HCT116 (cell line): ENCODE data around the gene TNRC6B. TPM values are rescaled to one million over a fixed set of nuclear protein-coding genes. Genes with fewer than 3 reads are reported as not detected.
"Not testable (repeated sequence)": the region's sequence is repeated elsewhere in the genome, so short reads cannot be mapped to it uniquely, and the experiment has no call there.

Source experiments
- ATAC-seq: fragments of 200-7000 bp; cut with Tn5 transposase; 2 replicates; pipeline ENCODE4 v1.9.1; 2020; ENCODE audit warnings: mild to moderate bottlenecking, moderate library complexity
- BruUV-seq: library from RNA; stranded (reverse); fragments of 400-500 nt; replicated peaks from 2 replicates; lab custom pipeline; 2021; lab: Mats Ljungman, UMichigan
- CTCF ChIA-PET: fragments of 300-600 bp; sonication (Branson Sonifier 250); formaldehyde crosslinking; loops from one replicate; lab custom pipeline; 2021; ENCODE audit warnings: antibody characterized with exemption; lab: Charles Lee
- POLR2A ChIA-PET: fragments of 300-600, 350-600 bp; sonication (Branson Sonifier 250); formaldehyde crosslinking; loops from one replicate; lab custom pipeline; 2021; ENCODE audit warnings: antibody characterized with exemption; lab: Charles Lee
- RAD21 ChIA-PET, 2 experiments: fragments of 300-600 bp; sonication (Branson Sonifier 250); formaldehyde crosslinking; loops; one replicate each; lab custom pipeline; 2023; ENCODE audit warnings: low total read pairs in 2 of 2; ENCODE audit not compliant: uncharacterized antibody in 2 of 2, unreplicated experiment in 2 of 2, low non-redundant PET in 1 of 2; lab: Charles Lee
- DNase-seq: peaks from one replicate; pipeline ENCODE4 v3.0.0-alpha.2; 2010; ENCODE audit warnings: low read depth, low spot score
- H2AFZ ChIP-seq: fragments of 200-600 bp; shearing (Covaris generic), sonication (generic); 2 replicates; pipeline ENCODE4 v1.6.1; 2017; ENCODE audit warnings: low read depth, mixed run types, mixed read lengths, antibody characterized with exemption, low read length; ENCODE audit not compliant: poor library complexity, severe bottlenecking
- H3K27ac ChIP-seq: 2 replicates; pipeline ENCODE4 v1.5.1; 2012; ENCODE audit warnings: low read depth, low read length
- H3K27me3 ChIP-seq: fragments of 200-600 bp; sonication (generic); 2 replicates; pipeline ENCODE4 v1.6.1; 2016; ENCODE audit warnings: mixed run types, low read length, mixed read lengths; ENCODE audit not compliant: insufficient read depth
- H3K36me3 ChIP-seq, 2 experiments: fragments of 200-500 bp in 1 of 2; fragments of 200-600 bp in 1 of 2; sonication (Bioruptor generic) in 1 of 2; sonication (generic) in 1 of 2; 2 replicates each; pipeline versions ENCODE4 v1.5.1 to v1.6.1; 2014 to 2016; ENCODE audit warnings: low read length in 2 of 2, inconsistent platforms in 1 of 2, mixed read lengths in 1 of 2, mixed run types in 1 of 2; ENCODE audit not compliant: insufficient read depth in 2 of 2, control insufficient read depth in 1 of 2
- H3K4me1 ChIP-seq, 2 experiments: fragments of 200-600 bp in 1 of 2; sonication (generic) in 1 of 2; 2 replicates each; pipeline versions ENCODE4 v1.5.1 to v1.6.1; 2012 to 2017; ENCODE audit warnings: low read length in 2 of 2, inconsistent platforms in 1 of 2, mild to moderate bottlenecking in 1 of 2, mixed read lengths in 1 of 2, mixed run types in 1 of 2, moderate library complexity in 1 of 2; ENCODE audit not compliant: insufficient read depth in 2 of 2, control insufficient read depth in 1 of 2
- H3K4me2 ChIP-seq: fragments of 200-600 bp; sonication (generic); 2 replicates; pipeline ENCODE4 v1.6.1; 2017; ENCODE audit warnings: mixed run types, low read length, mixed read lengths
- H3K4me3 ChIP-seq, 2 experiments: fragments of 200-600 bp in 1 of 2; sonication (generic) in 1 of 2; replicated peaks in 1 of 2; 2 replicates each; pipeline ENCODE4 v1.5.1; 2011 to 2016; ENCODE audit warnings: low read length in 2 of 2, control low read depth in 1 of 2, low read depth in 1 of 2, mild to moderate bottlenecking in 1 of 2, mixed read lengths in 1 of 2, mixed run types in 1 of 2
- H3K79me2 ChIP-seq: fragments of 200-600 bp; sonication (generic); 2 replicates; pipeline ENCODE4 v1.6.1; 2017; ENCODE audit warnings: mild to moderate bottlenecking, mixed run types, low read length, moderate library complexity, mixed read lengths; ENCODE audit not compliant: insufficient read depth
- H3K9ac ChIP-seq: fragments of 200-600 bp; sonication (generic); 2 replicates; pipeline ENCODE4 v1.6.1; 2016; ENCODE audit warnings: low read length, mixed read lengths
- H3K9me2 ChIP-seq: fragments of 200-600 bp; sonication (generic), shearing (Covaris generic); 2 replicates; pipeline ENCODE4 v1.6.1; 2017; ENCODE audit warnings: mixed run types, mild to moderate bottlenecking, moderate library complexity; ENCODE audit not compliant: insufficient read depth
- H3K9me3 ChIP-seq, 2 experiments: fragments of 200-500 bp in 1 of 2; fragments of 200-600 bp in 1 of 2; sonication (Bioruptor generic) in 1 of 2; sonication (generic) in 1 of 2; 2 replicates each; pipeline ENCODE4 v1.6.1; 2014 to 2017; ENCODE audit warnings: low read length in 2 of 2, mixed read lengths in 2 of 2, inconsistent platforms in 1 of 2, low read depth in 1 of 2, mild to moderate bottlenecking in 1 of 2, mixed run types in 1 of 2, moderate library complexity in 1 of 2; ENCODE audit not compliant: control insufficient read depth in 1 of 2, insufficient read depth in 1 of 2
- H4K20me1 ChIP-seq: fragments of 200-600 bp; sonication (generic), shearing (Covaris generic); 2 replicates; pipeline ENCODE4 v1.6.1; 2017; ENCODE audit warnings: mixed run types, mild to moderate bottlenecking, moderate library complexity; ENCODE audit not compliant: insufficient read depth
- ATF3 ChIP-seq: IDR thresholded peaks from 2 replicates; pipeline ENCODE4 v1.6.1; 2012
- CBX3 ChIP-seq: IDR thresholded peaks from 2 replicates; pipeline ENCODE4 v1.6.1; 2012; ENCODE audit warnings: low read depth
- CEBPB ChIP-seq: IDR thresholded peaks from 2 replicates; pipeline ENCODE4 v1.6.1; 2012; ENCODE audit warnings: low read depth
- ELF1 ChIP-seq: IDR thresholded peaks from 2 replicates; pipeline ENCODE4 v1.6.1; 2012; ENCODE audit warnings: low read depth, borderline replicate concordance
- EZH2 ChIP-seq: fragments of 200-600 bp; sonication (generic); IDR thresholded peaks from 2 replicates; pipeline ENCODE4 v1.6.1; 2017; ENCODE audit warnings: antibody characterized with exemption, mixed run types
- EZH2phosphoT487 ChIP-seq: fragments of 200-600 bp; IDR thresholded peaks from 2 replicates; pipeline ENCODE4 v1.6.1; 2018; ENCODE audit warnings: antibody characterized with exemption, borderline replicate concordance
- FOSL1 ChIP-seq: IDR thresholded peaks from 2 replicates; pipeline ENCODE4 v1.6.1; 2012; ENCODE audit warnings: low read depth
- JUND ChIP-seq: IDR thresholded peaks from 2 replicates; pipeline ENCODE4 v1.6.1; 2012
- POLR2A ChIP-seq: IDR thresholded peaks from 2 replicates; pipeline ENCODE4 v1.7.0; 2011; ENCODE audit warnings: borderline replicate concordance; ENCODE audit not compliant: insufficient read depth, insufficient read length; ENCODE audit errors: extremely low read depth
- POLR2AphosphoS5 ChIP-seq: IDR thresholded peaks from 2 replicates; pipeline ENCODE4 v1.6.1; 2011; ENCODE audit warnings: mild to moderate bottlenecking, low read depth, low read length, moderate library complexity
- RAD21 ChIP-seq: IDR thresholded peaks from 2 replicates; pipeline ENCODE4 v1.6.1; 2012; ENCODE audit warnings: low read depth, mild to moderate bottlenecking
- SIN3A ChIP-seq: IDR thresholded peaks from 2 replicates; pipeline ENCODE4 v1.6.1; 2012; ENCODE audit warnings: low read depth
- SP1 ChIP-seq: IDR thresholded peaks from 2 replicates; pipeline ENCODE4 v1.6.1; 2012; ENCODE audit warnings: low read depth
- SRF ChIP-seq: IDR thresholded peaks from 2 replicates; pipeline ENCODE4 v1.6.1; 2012; ENCODE audit warnings: low read depth
- YY1 ChIP-seq: IDR thresholded peaks from 2 replicates; pipeline ENCODE4 v1.6.1; 2011; ENCODE audit warnings: low read length, low read depth, moderate library complexity, mild to moderate bottlenecking; ENCODE audit not compliant: insufficient replicate concordance; ENCODE audit errors: extremely low read depth
- ZBTB33 ChIP-seq: IDR thresholded peaks from 2 replicates; pipeline ENCODE4 v1.6.1; 2011; ENCODE audit warnings: mild to moderate bottlenecking, low read length, moderate library complexity; ENCODE audit not compliant: insufficient replicate concordance; ENCODE audit errors: extremely low read depth
- ZFX ChIP-seq: fragments of 450-650 bp; IDR thresholded peaks from 2 replicates; pipeline ENCODE4 v1.6.1; 2017
- ZNF274 ChIP-seq: fragments of 200-500 bp; sonication (Bioruptor generic); IDR thresholded peaks from 2 replicates; pipeline ENCODE4 v1.6.1; 2014; ENCODE audit warnings: mild to moderate bottlenecking, low read depth, low read length, inconsistent platforms
- intact Hi-C: fragments of 100-400 bp; cut with micrococcal nuclease; formaldehyde crosslinking; loops from 2 replicates; pipeline ENCODE4 v1.10.0; 2022
- total RNA-seq: library from RNA; stranded (reverse); gene quantifications from one replicate; pipeline ENCODE4 v1.2.1, GENCODE V29; 2021; ENCODE audit not compliant: unreplicated experiment

Gene TNRC6B
- total RNA-seq, 1 experiment from 2014 or later, result 29.8 TPM

DNA sequence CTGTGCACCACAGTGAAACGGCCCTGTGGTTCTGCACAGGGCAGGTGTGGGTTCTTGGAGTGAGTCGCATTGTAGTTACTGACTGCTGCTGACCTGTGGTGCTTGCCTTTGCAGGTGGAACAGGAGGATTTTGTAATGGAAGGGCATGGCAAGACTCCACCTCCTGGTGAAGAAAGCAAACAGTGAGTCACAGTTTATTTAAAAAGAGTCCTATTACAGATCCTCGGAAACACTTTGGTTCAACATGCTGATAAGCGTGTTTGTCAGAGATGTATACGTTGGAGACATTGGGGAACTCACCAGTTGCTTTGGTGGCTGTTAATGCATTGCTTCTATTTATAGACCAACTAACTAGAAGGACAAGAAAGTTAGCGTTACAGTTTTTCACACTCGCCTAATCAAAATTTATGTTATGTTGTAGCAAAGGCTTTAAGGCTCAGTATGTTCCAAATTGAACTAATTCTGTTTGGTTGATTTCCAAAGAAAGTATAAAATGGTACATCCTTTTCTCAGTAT lies 21.7 kb upstream of the TNRC6B start (continued):
- TF ChIP-seq YY1 (no peak), FOSL1 (peak; percentile 62)

DNA sequence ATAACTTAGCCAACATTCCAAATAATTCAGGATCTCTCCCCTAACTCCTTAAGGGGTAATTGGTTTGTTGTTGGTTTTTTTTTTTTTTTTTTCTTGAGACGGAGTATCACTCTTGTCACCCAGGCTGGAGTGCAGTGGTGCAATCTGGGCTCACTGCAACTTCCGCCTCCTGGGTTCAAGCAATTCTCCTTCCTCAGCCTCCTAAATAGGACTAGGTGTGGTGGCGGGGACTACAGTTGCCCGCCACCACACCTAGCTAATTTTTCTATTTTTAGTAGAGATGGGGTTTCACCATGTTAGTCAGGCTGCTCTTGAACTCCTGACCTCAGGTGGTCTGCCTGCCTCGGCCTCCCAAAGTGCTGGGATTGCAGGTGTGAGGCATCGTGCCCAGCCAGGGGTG lies 21.0 kb upstream of the TNRC6B start:
- H3K9ac ChIP-seq, CTCF ChIA-PET, POLR2A ChIA-PET, H3K27ac ChIP-seq, H3K9me3 ChIP-seq, H3K79me2 ChIP-seq, H3K27me3 ChIP-seq, H3K36me3 ChIP-seq, H3K4me2 ChIP-seq, intact Hi-C loops, ATAC-seq, BruUV-seq, DNase-seq, H3K9me2 ChIP-seq, RAD21 ChIA-PET, H2AFZ ChIP-seq, H4K20me1 ChIP-seq, H3K4me3 ChIP-seq: not testable (repeated sequence)
- peaks cover 7 to 12% of the 10 kb centered on the region in 2 experiments; a peak in 3 of 4 replicates for H3K4me1 ChIP-seq

DNA sequence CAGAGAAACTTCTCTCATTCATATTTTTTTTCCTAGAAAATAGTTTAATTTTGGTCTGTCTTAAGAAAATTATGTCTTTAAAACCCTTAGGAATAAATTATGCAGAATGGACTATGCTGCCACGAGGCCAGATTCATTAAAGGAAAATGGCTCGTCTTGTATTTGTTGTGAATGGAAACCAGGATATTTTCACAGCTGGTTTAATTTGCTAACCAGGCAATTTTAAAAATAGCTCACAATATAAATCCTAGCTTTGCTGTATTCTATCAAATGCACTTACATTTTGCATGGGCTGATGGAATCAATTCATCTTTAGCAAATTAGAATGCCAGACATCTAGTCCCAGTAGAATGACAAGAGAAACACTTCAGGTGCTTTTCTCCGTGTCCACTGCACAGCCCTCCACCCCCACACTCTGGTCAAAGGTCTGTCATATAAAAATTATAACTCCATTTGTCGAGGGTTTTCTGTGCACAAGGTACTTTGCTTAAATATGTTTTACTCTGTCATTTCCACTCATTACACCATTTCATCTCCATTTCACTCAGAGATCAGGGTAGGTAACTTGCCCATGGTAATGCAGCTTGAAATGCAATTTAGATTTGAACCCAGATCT lies 20.3 kb upstream of the TNRC6B start:
- CTCF ChIA-PET, result no interaction called here
- BruUV-seq, result no TSS peak
- Histone ChIP-seq H3K9me2 (no peaks in the 10 kb centered on the region), H3K79me2 (no peaks in the 10 kb centered on the region), H3K4me3 (no peak overlapping the region), H2AFZ (no peak overlapping the region), H3K9ac (no peak overlapping the region), H3K4me2 (no peak overlapping the region), H3K9me3 (no peaks in the 10 kb centered on the region), H3K27ac (no peak overlapping the region), H3K27me3 (no peaks in the 10 kb centered on the region), H3K4me1 (peaks cover 7 to 12% of the 10 kb centered on the region in 2 experiments; a peak in 3 of 4 replicates), H3K36me3 (no peaks in the 10 kb centered on the region), H4K20me1 (no peaks in the 10 kb centered on the region)
- ATAC-seq (no peak), DNase-seq (no peak)
- intact Hi-C loops, result no loop called here
- RAD21 ChIA-PET, result no interaction called here
- POLR2A ChIA-PET, result no interaction called here
- no peak for TF ChIP-seq SRF
- no peak for TF ChIP-seq JUND
- TF ChIP-seq ATF3, result no peak
- TF ChIP-seq EZH2, result no peak
- no peak for TF ChIP-seq SP1
- TF ChIP-seq FOSL1, result no peak
- TF ChIP-seq EZH2phosphoT487, result no peak
- TF ChIP-seq ZFX, result no peak
- no peak for TF ChIP-seq SIN3A
- TF ChIP-seq CBX3, result no peak
- no peak for TF ChIP-seq POLR2A
- TF ChIP-seq CEBPB, result no peak
- no peak for TF ChIP-seq POLR2AphosphoS5
- TF ChIP-seq ZNF274, result no peak
- no peak for TF ChIP-seq ZBTB33
- no peak for TF ChIP-seq RAD21
- no peak for TF ChIP-seq ELF1
